ENCODE data around the gene ZNF25. TPM values are rescaled to one million over a fixed set of nuclear protein-coding genes. Genes with fewer than 3 reads are reported as not detected.
"Not testable (repeated sequence)": the region's sequence is repeated elsewhere in the genome, so short reads cannot be mapped to it uniquely, and the experiment has no call there.

Gene ZNF25
- total and polyA plus RNA-seq, 9 of the 15 experiments (the other 6 are each of a cell fraction or from before 2014, with no cell fraction given): 0.62 to 2.3 (median 1.6) TPM

DNA sequence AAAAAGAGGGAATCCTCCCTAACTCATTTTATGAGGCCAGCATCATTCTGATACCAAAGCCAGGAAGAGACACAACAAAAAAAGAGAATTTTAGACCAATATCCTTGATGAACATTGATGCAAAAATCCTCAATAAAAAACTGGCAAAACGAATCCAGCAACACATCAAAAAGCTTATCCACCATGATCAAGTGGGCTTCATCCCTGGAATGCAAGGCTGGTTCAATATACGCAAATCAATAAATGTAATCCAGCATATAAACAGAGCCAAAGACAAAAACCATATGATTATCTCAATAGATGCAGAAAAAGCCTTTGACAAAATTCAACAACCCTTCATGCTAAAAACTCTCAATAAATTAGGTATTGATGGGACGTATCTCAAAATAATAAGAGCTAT lies 22.5 kb upstream of the ZNF25 start:
- FAIRE-seq; CTCF ChIA-PET (ENCODE audit: low intra/inter-chr PET ratio); H2AFZ ChIP-seq (ENCODE audit: low read depth, low read length); ATAC-seq; POLR2A ChIA-PET; H3K4me3 ChIP-seq; DNase-seq (ENCODE audit: extremely low read depth in 1 of 4, low spot score in 3 of 4); in situ Hi-C loops (cut with MboI); H3K4me1 ChIP-seq (replicated peaks in 1 of 2; ENCODE audit: control insufficient read depth in 2 of 2, insufficient read depth in 2 of 2, low read length in 2 of 2); H4K20me1 ChIP-seq (replicated peaks; ENCODE audit: control insufficient read depth, insufficient read depth, low read length); H3K27ac ChIP-seq (ENCODE audit: extremely low read depth, low read depth, low read length); H3K36me3 ChIP-seq (ENCODE audit: control insufficient read depth, insufficient read depth, low read length); intact Hi-C loops (cut with micrococcal nuclease); H3K4me2 ChIP-seq (ENCODE audit: insufficient read depth, low read length); H3K9me1 ChIP-seq (ENCODE audit: control insufficient read depth, insufficient read depth, low read length); H3K9ac ChIP-seq (ENCODE audit: insufficient read depth in 1 of 2, low read depth in 2 of 2, low read length in 2 of 2); BruUV-seq (replicated peaks); H3K9me3 ChIP-seq (replicated peaks; ENCODE audit: control insufficient read depth, insufficient read depth, low read depth, low read length); H3K79me2 ChIP-seq (ENCODE audit: control insufficient read depth, insufficient read depth, low read length); H3K27me3 ChIP-seq (ENCODE audit: control insufficient read depth in 2 of 2, insufficient read depth in 2 of 2, low read length in 2 of 2): not testable (repeated sequence)
- 0% methylated on average over 1 of the region's 3 CpGs for WGBS (ENCODE audit: insufficient coverage, low coverage, missing lambda C conversion rate)
- peak; percentile 92 for TF ChIP-seq ZNF324 (CRISPR knock-in tag; IDR thresholded peaks at IDR 0.05)

DNA sequence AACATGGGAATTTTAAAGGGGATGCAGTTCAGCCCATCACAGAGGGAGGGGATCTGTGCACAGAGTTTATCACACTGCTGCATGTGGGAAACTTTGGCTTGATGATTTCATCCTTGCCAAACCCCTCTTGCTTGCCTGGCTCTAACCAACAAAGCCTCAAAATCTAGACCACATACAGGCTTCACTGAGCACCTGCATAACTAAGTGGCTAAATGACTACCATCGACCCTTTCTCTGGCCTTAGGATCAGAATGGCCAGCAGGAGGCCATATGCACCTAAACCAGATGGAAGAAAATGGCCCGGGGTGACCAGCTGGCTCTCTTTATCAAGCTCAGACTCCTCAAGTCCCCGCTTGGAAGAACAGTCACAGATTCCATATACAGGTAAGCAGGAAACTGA lies 15.6 kb upstream of the ZNF25 start:
- intact Hi-C loops (cut with micrococcal nuclease) (no loop called here), in situ Hi-C loops (cut with MboI) (no loop called here)
- Histone ChIP-seq H4K20me1 (replicated peaks; ENCODE audit: control insufficient read depth, insufficient read depth, low read length) (no peaks in the 10 kb centered on the region), H3K27ac (ENCODE audit: extremely low read depth, low read depth, low read length) (no peak overlapping the region), H3K79me2 (ENCODE audit: control insufficient read depth, insufficient read depth, low read length) (no peaks in the 10 kb centered on the region), H3K4me2 (ENCODE audit: insufficient read depth, low read length) (no peak overlapping the region), H2AFZ (ENCODE audit: low read depth, low read length) (no peak overlapping the region; the same call in 1 of the 2 replicates), H3K9ac (ENCODE audit: insufficient read depth in 1 of 2, low read depth in 2 of 2, low read length in 2 of 2) (no peak overlapping the region), H3K36me3 (ENCODE audit: control insufficient read depth, insufficient read depth, low read length) (no peaks in the 10 kb centered on the region), H3K4me3 (no peak overlapping the region), H3K27me3 (ENCODE audit: control insufficient read depth in 2 of 2, insufficient read depth in 2 of 2, low read length in 2 of 2) (no peaks in the 10 kb centered on the region), H3K4me1 (replicated peaks in 1 of 2; ENCODE audit: control insufficient read depth in 2 of 2, insufficient read depth in 2 of 2, low read length in 2 of 2) (no peaks in the 10 kb centered on the region), H3K9me1 (ENCODE audit: control insufficient read depth, insufficient read depth, low read length) (no peaks in the 10 kb centered on the region), H3K9me3 (replicated peaks; ENCODE audit: control insufficient read depth, insufficient read depth, low read depth, low read length) (no peaks in the 10 kb centered on the region)
- no peak for TF ChIP-seq POLR3A (IDR thresholded peaks at IDR 0.05; ENCODE audit: borderline replicate concordance, extremely low read depth, insufficient read depth, insufficient read length)
- TF ChIP-seq YY1 (IDR thresholded peaks at IDR 0.05; ENCODE audit: borderline replicate concordance in 1 of 3, control insufficient read depth in 1 of 3, extremely low read depth in 1 of 3, insufficient read depth in 3 of 3, insufficient read length in 1 of 3, insufficient replicate concordance in 2 of 3, low read depth in 1 of 3, low read length in 2 of 3): peak in 1 of 3 experiments; percentile 31
- TF ChIP-seq RAD21 (CRISPR knock-in tag; conservative IDR thresholded peaks at IDR 0.05 in 1 of 2, IDR thresholded peaks at IDR 0.05 in 1 of 2): peak in 1 of 2 experiments; percentile 32; a peak in 2 of 4 replicates
- TF ChIP-seq, protein P1, sequence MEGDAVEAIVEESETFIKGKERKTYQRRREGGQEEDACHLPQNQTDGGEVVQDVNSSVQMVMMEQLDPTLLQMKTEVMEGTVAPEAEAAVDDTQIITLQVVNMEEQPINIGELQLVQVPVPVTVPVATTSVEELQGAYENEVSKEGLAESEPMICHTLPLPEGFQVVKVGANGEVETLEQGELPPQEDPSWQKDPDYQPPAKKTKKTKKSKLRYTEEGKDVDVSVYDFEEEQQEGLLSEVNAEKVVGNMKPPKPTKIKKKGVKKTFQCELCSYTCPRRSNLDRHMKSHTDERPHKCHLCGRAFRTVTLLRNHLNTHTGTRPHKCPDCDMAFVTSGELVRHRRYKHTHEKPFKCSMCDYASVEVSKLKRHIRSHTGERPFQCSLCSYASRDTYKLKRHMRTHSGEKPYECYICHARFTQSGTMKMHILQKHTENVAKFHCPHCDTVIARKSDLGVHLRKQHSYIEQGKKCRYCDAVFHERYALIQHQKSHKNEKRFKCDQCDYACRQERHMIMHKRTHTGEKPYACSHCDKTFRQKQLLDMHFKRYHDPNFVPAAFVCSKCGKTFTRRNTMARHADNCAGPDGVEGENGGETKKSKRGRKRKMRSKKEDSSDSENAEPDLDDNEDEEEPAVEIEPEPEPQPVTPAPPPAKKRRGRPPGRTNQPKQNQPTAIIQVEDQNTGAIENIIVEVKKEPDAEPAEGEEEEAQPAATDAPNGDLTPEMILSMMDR (IDR thresholded peaks at IDR 0.05 in 2 of 3, conservative IDR thresholded peaks at IDR 0.05 in 1 of 3; ENCODE audit: insufficient read depth in 2 of 3, low read depth in 1 of 3, low read length in 3 of 3): peak in 2 of 3 experiments; percentile 38 to 43; a peak in 3 of 6 replicates
- TF ChIP-seq EHMT2 (IDR thresholded peaks at IDR 0.05): peak; percentile 38; the same call in 1 of the 2 replicates
- no peak for TF ChIP-seq TCF7 (IDR thresholded peaks at IDR 0.05; ENCODE audit: borderline replicate concordance)
- no peak for TF ChIP-seq PKNOX1 (IDR thresholded peaks at IDR 0.05)
- ChIA-PET CTCF (ENCODE audit: low intra/inter-chr PET ratio) (interaction anchor here (0.5 kb wide), 1 partner anchor 184 kb away, joined by 3 read pairs; no protein-coding TSS in a partner anchor), POLR2A (interaction anchor here (0.7 kb wide), 1 partner anchor 35 kb away, joined by 3 read pairs; no protein-coding TSS in a partner anchor)
- BruUV-seq (replicated peaks): no TSS peak
- no peak for FAIRE-seq
- ATAC-seq: peak; percentile 85
- peak in 2 of 4 experiments; percentile 19 to 50 for DNase-seq (ENCODE audit: extremely low read depth in 1 of 4, low spot score in 3 of 4)
- 5% methylated on average over 3 of the region's 3 CpGs for WGBS (ENCODE audit: insufficient coverage, low coverage, missing lambda C conversion rate)

All from K562 (cell line).